Retinal pigment epithelial cell (primary cell): ENCODE results near the gene EVX1.

ENCODE experiments used
- DNase-seq: peaks from one replicate; pipeline ENCODE4 v3.0.0-alpha.2; 2010; ENCODE audit warnings: low read depth
- H3K4me3 ChIP-seq: 2 replicates; pipeline ENCODE4 v1.5.1; 2011; ENCODE audit warnings: mild to moderate bottlenecking, low read length, control low read depth, moderate library complexity
- TF ChIP-seq, protein P1 (sequence below): conservative IDR thresholded peaks from 2 replicates; pipeline ENCODE4 v1.5.1; 2011; ENCODE audit warnings: low read depth, low read length, control low read depth, inconsistent platforms

The EVX1 gene

GRCh38 chr7:27202018-27202861 is 40.4 kb upstream of the EVX1 start:
- TF ChIP-seq, protein P1, sequence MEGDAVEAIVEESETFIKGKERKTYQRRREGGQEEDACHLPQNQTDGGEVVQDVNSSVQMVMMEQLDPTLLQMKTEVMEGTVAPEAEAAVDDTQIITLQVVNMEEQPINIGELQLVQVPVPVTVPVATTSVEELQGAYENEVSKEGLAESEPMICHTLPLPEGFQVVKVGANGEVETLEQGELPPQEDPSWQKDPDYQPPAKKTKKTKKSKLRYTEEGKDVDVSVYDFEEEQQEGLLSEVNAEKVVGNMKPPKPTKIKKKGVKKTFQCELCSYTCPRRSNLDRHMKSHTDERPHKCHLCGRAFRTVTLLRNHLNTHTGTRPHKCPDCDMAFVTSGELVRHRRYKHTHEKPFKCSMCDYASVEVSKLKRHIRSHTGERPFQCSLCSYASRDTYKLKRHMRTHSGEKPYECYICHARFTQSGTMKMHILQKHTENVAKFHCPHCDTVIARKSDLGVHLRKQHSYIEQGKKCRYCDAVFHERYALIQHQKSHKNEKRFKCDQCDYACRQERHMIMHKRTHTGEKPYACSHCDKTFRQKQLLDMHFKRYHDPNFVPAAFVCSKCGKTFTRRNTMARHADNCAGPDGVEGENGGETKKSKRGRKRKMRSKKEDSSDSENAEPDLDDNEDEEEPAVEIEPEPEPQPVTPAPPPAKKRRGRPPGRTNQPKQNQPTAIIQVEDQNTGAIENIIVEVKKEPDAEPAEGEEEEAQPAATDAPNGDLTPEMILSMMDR = no peak
- no peak for DNase-seq
- H3K4me3 ChIP-seq = no peak overlapping the region

GRCh38 chr7:27202862-27203134 is 39.8 kb upstream of the EVX1 start:
- no peak overlapping the region for H3K4me3 ChIP-seq
- TF ChIP-seq, protein P1 = no peak
- DNase-seq = no peak

DNA sequence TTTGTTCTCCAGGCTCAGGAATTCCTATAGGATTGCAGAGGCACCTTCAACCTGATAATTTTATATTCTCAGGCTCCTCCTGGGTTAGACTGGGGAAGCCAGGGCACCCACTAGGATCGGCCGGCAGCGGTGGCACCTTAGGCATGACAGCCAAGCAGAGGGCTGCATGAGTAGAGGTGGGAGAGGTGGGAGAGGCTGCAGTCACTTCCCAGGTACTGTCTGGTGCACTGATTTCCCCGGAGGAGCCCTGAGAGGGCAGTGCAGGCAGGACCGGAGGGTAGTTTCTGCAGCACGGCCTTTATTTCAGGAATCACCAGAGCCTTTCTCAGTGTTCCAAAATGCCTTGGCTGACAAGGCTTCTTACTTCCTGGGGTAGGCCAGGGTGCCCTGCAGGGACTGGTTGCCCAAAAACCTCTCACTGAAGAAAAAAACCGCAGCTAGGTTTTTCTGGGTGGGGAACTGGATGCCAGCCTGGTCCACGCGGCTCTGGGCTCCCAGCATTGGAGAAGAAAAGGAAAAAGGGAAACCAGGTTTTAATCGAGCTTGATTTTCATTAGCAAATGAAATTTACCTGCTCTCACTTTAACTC is 39.1 kb upstream of the EVX1 start:
- DNase-seq = no peak
- no peak overlapping the region for H3K4me3 ChIP-seq

GRCh38 chr7:27203964-27204594 is 38.5 kb upstream of the EVX1 start:
- no peak overlapping the region for H3K4me3 ChIP-seq
- TF ChIP-seq, protein P1 = no peak
- no peak for DNase-seq

More for the DNA sequence above, 39.1 kb upstream of the EVX1 start:
- TF ChIP-seq, protein P1 = no peak

DNA sequence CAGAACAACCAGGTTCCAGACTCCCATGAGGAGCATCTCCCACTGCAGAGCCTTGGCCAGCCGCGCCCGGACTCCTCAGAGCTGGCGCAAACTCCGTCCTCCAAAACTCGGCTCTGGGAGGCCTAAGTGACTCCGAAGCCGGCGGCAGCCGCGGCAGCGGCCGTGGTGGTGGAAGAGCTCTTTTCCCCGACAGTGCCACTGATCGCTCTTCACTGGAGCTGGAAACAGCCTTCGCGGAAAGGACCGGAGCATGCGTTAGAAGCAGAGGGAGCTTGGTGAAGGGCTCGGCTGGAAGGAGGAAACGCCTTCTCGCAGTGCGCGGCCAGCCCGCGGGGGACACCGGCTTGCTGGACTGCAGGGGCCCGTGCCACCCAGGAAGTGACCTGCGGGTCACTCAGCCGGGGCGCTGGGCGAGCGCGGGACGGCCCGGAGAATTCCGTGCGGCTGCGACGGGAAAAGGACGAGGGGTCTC is 37.7 kb upstream of the EVX1 start:
- TF ChIP-seq, protein P1 = no peak
- no peak for DNase-seq
- no peak overlapping the region for H3K4me3 ChIP-seq

DNA sequence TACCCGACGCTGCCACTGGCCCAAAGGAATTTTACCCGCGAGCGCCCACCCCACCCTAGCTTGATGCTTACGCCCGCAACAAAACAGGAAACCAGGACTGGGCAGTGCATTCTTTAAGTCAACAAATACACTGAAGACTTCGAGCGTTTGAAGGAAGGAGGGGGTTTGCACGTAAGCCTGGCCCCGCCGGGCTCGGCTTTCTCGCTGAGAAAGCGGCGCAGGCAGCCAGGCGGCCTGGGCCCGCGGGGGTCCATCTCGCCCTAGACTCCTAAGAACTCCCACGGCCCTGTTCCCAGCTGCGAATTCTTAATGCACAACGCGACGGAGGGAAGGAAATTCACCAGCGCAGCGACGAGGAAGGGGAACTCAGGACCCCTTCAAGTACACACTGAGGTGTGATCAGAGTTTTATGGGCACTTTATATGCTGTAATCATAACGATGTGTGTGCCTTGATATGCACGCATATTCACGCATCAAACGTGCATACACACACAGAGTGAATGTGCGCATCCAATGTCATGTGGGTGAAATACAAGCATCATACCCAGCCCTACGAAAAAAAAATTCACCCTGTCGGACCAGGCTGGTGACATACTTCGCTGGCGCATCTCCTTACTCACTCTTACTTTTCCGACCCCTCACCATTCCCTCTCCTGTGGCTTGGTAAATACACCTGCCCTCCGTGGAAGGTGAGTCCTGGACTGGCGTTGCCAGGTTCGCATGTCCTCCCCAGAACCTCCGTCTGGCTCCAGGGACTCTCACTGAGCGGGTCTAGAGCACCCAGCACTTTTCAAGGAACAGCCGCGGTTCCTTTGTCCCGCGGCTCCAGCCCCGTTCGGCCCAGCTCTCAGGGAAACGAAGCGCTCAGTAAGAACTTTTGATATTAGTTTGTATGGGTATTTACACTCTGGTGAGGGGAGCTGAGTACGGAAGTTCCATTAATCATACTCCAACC is 37.0 kb upstream of the EVX1 start:
- H3K4me3 ChIP-seq = no peak overlapping the region
- TF ChIP-seq, protein P1 = no peak
- DNase-seq = no peak
